NCI-H345 treated with DMSO at 0.1 percent for 48 hours (cell line): ENCODE data around the gene PAPLN.

Source experiments
- DNase-seq: peaks from one replicate; lab custom pipeline; 2025; ENCODE audit not compliant: unreplicated experiment; lab: John Stamatoyannopoulos, UW

The PAPLN gene

GRCh38 chr14:73245480-73246325, 8.4 kb downstream of the PAPLN start:
- no peak for DNase-seq

- no peak for DNase-seq
These were observed 9.3 kb downstream of the PAPLN start for GRCh38 chr14:73246387-73247150.

GRCh38 chr14:73248108-73248868, 11.0 kb downstream of the PAPLN start:
- DNase-seq = no peak

- no peak for DNase-seq
These were observed 11.8 kb downstream of the PAPLN start for GRCh38 chr14:73249108-73249507.

GRCh38 chr14:73249564-73250316, 12.4 kb downstream of the PAPLN start:
- no peak for DNase-seq

GRCh38 chr14:73250317-73250713, 13.0 kb downstream of the PAPLN start:
- no peak for DNase-seq

- DNase-seq = peak; percentile 88
These were observed 13.6 kb downstream of the PAPLN start for GRCh38 chr14:73250781-73251500.

GRCh38 chr14:73251516-73252215, 14.4 kb downstream of the PAPLN start:
- no peak for DNase-seq

GRCh38 chr14:73252491-73253322, 15.4 kb downstream of the PAPLN start:
- no peak for DNase-seq

- DNase-seq = no peak
These were observed 16.0 kb downstream of the PAPLN start for GRCh38 chr14:73253323-73253610.

GRCh38 chr14:73253721-73254120, 16.4 kb downstream of the PAPLN start:
- DNase-seq = no peak

- no peak for DNase-seq
These were observed 17.1 kb downstream of the PAPLN start for GRCh38 chr14:73254247-73255004.

GRCh38 chr14:73255005-73255400, 17.7 kb downstream of the PAPLN start:
- no peak for DNase-seq

- DNase-seq = no peak
These were observed 18.5 kb downstream of the PAPLN start for GRCh38 chr14:73255693-73256225.

- DNase-seq = no peak
These were observed 20.8 kb downstream of the PAPLN start for GRCh38 chr14:73258076-73258475.

GRCh38 chr14:73258845-73259611, 21.7 kb downstream of the PAPLN start:
- no peak for DNase-seq

GRCh38 chr14:73259837-73260236, 22.5 kb downstream of the PAPLN start:
- no peak for DNase-seq
